Stimulated activated CD8-positive, alpha-beta memory T cell treated with anti-CD3 and anti-CD28 coated beads, Interleukin-12 subunit alpha, Interleukin-12 subunit beta, amount 100 ng/mL, for 24 hours (primary cell): ENCODE results near the gene DEFB110.

Experiments used
- DNase-seq: peaks from one replicate; pipeline ENCODE4 v3.0.0-alpha.2; 2020; ENCODE audit errors: extremely low read depth

The DEFB110 gene

GRCh38 chr6:50021894-50022293 lies at the start of gene DEFB110:
Gene DEFB110, minus strand, starts transcription at chr6:50021994. Its CDS starts 59 bp downstream, at chr6:50021935.
- no peak for DNase-seq

GRCh38 chr6:50070101-50070500 lies 48.3 kb upstream of the DEFB110 start:
- DNase-seq: no peak

- DNase-seq: no peak
These were observed 40.3 kb upstream of the DEFB110 start for GRCh38 chr6:50062051-50062450.

- no peak for DNase-seq
These were observed 34.4 kb upstream of the DEFB110 start for GRCh38 chr6:50056242-50056641.

GRCh38 chr6:50049829-50050228 lies 28.0 kb upstream of the DEFB110 start, which contains the start of gene DEFB112:
Gene DEFB112, minus strand, starts transcription at chr6:50049929. Its CDS starts 60 bp downstream, at chr6:50049869.
- DNase-seq: no peak

GRCh38 chr6:50047026-50047425 lies 25.2 kb upstream of the DEFB110 start:
- DNase-seq: no peak

GRCh38 chr6:50030777-50031562 lies 9.2 kb upstream of the DEFB110 start:
- DNase-seq: no peak

- no peak for DNase-seq
These were observed 8.6 kb upstream of the DEFB110 start for GRCh38 chr6:50030350-50030749.

- no peak for DNase-seq
These were observed 3.5 kb upstream of the DEFB110 start for GRCh38 chr6:50025258-50025657.

GRCh38 chr6:50007819-50008218 lies 14.0 kb downstream of the DEFB110 start:
- no peak for DNase-seq

- no peak for DNase-seq
These were observed 18.7 kb downstream of the DEFB110 start for GRCh38 chr6:50003139-50003538.

- DNase-seq: no peak
These were observed 26.5 kb downstream of the DEFB110 start for GRCh38 chr6:49995278-49995677.

- DNase-seq: no peak
These were observed 32.9 kb downstream of the DEFB110 start for GRCh38 chr6:49988900-49989299.

- DNase-seq: no peak
These were observed 34.0 kb downstream of the DEFB110 start for GRCh38 chr6:49987749-49988148.

- no peak for DNase-seq
These were observed 35.2 kb downstream of the DEFB110 start for GRCh38 chr6:49986551-49986950.

GRCh38 chr6:49982046-49982445 lies 39.7 kb downstream of the DEFB110 start:
- no peak for DNase-seq

GRCh38 chr6:49980898-49981297 lies 40.9 kb downstream of the DEFB110 start:
- DNase-seq: no peak

- DNase-seq: no peak
These were observed 42.2 kb downstream of the DEFB110 start for GRCh38 chr6:49979584-49979983.

GRCh38 chr6:49978332-49979226 lies 43.2 kb downstream of the DEFB110 start:
- no peak for DNase-seq

- no peak for DNase-seq
These were observed 52.2 kb downstream of the DEFB110 start, which contains the start of gene DEFB113 for GRCh38 chr6:49969605-49970004. Gene DEFB113, minus strand, starts transcription at chr6:49969625. Its CDS starts 0 bp downstream, at chr6:49969625.
